Endothelial cell of umbilical vein (primary cell): ENCODE results near the gene MVB12B. TPM values are rescaled to one million over a fixed set of nuclear protein-coding genes. Genes with fewer than 3 reads are reported as not detected.

ENCODE experiments used
- BruUV-seq: library from RNA; stranded (reverse); fragments of 400-500 nt; replicated peaks from 2 replicates; lab custom pipeline; 2021; lab: Mats Ljungman, UMichigan
- CTCF ChIA-PET: fragments of 300-600, 350-600 bp; sonication (Branson Sonifier 250); formaldehyde crosslinking; loops from one replicate; lab custom pipeline; 2021; ENCODE audit warnings: antibody characterized with exemption, inconsistent platforms; lab: Charles Lee
- POLR2A ChIA-PET: fragments of 300-600, 350-600 bp; sonication (Branson Sonifier 250); formaldehyde crosslinking; loops from one replicate; lab custom pipeline; 2021; ENCODE audit warnings: antibody characterized with exemption, inconsistent platforms; lab: Charles Lee
- DNase-seq: peaks from one replicate; pipeline ENCODE4 v3.0.0-alpha.2; 2011; ENCODE audit warnings: low read depth, low spot score
- FAIRE-seq: peaks from 2 replicates; lab custom pipeline; 2011; peaks lifted over from hg19 to GRCh38; lab: Jason Lieb, UNC
- H2AFZ ChIP-seq: 2 replicates; pipeline ENCODE4 v1.6.0; 2012; ENCODE audit warnings: low read depth, low read length, control low read depth, inconsistent platforms
- H3K27ac ChIP-seq: 2 replicates; pipeline ENCODE4 v1.5.1; 2011; ENCODE audit warnings: low read depth, mild to moderate bottlenecking, control low read depth, low read length, moderate library complexity; ENCODE audit not compliant: insufficient read depth
- H3K27me3 ChIP-seq, 2 experiments: 2 replicates each; pipeline versions ENCODE4 v1.6.0 to v1.6.1; 2011; ENCODE audit warnings: low read length in 2 of 2, mixed read lengths in 1 of 2; ENCODE audit not compliant: control insufficient read depth in 2 of 2, insufficient read depth in 2 of 2
- H3K36me3 ChIP-seq, 2 experiments: 2 replicates in 1 of 2; 3 replicates in 1 of 2; pipeline ENCODE4 v1.5.1; 2011; ENCODE audit warnings: low read length in 2 of 2, mild to moderate bottlenecking in 1 of 2, moderate library complexity in 1 of 2; ENCODE audit not compliant: control insufficient read depth in 2 of 2, insufficient read depth in 2 of 2; ENCODE audit errors: extremely low read depth in 1 of 2
- H3K4me1 ChIP-seq: 3 replicates; pipeline ENCODE4 v1.5.1; 2011; ENCODE audit warnings: mild to moderate bottlenecking, low read length; ENCODE audit not compliant: control insufficient read depth, insufficient read depth; ENCODE audit errors: extremely low read depth
- H3K4me2 ChIP-seq: 2 replicates; pipeline ENCODE4 v1.6.1; 2011; ENCODE audit warnings: low read length, control low read depth, mixed read lengths; ENCODE audit not compliant: insufficient read depth
- H3K4me3 ChIP-seq, 3 experiments: fragments of 200-600 bp in 1 of 3; sonication (generic), shearing (Covaris generic) in 1 of 3; replicated peaks in 1 of 3; 2 replicates each; pipeline ENCODE4 v1.5.1; 2011 to 2016; ENCODE audit warnings: control low read depth in 3 of 3, low read length in 3 of 3, mild to moderate bottlenecking in 2 of 3, inconsistent platforms in 1 of 3, low read depth in 1 of 3, moderate library complexity in 1 of 3; ENCODE audit not compliant: insufficient read depth in 1 of 3
- H3K79me2 ChIP-seq: 2 replicates; pipeline ENCODE4 v1.6.0; 2012; ENCODE audit warnings: low read length, inconsistent platforms; ENCODE audit not compliant: control insufficient read depth, insufficient read depth
- H3K9ac ChIP-seq: replicated peaks from 2 replicates; pipeline ENCODE3; 2011; ENCODE audit warnings: low read length, control low read depth; ENCODE audit not compliant: insufficient read depth; ENCODE audit errors: extremely low read depth
- H3K9me1 ChIP-seq: replicated peaks from 3 replicates; pipeline ENCODE4 v1.6.0; 2011; ENCODE audit warnings: mild to moderate bottlenecking, low read length; ENCODE audit not compliant: control insufficient read depth, insufficient read depth; ENCODE audit errors: extremely low read depth
- H3K9me3 ChIP-seq: replicated peaks from 2 replicates; pipeline ENCODE4 v1.5.1; 2012; ENCODE audit warnings: low read length, inconsistent platforms; ENCODE audit not compliant: control insufficient read depth, insufficient read depth
- H4K20me1 ChIP-seq: replicated peaks from 2 replicates; pipeline ENCODE3; 2011; ENCODE audit warnings: mild to moderate bottlenecking, low read length; ENCODE audit not compliant: control insufficient read depth, insufficient read depth; ENCODE audit errors: extremely low read depth
- EZH2 ChIP-seq: IDR thresholded peaks from 2 replicates; pipeline ENCODE4 v1.6.1; 2012; ENCODE audit warnings: borderline replicate concordance, low read depth, mild to moderate bottlenecking, moderate library complexity, low read length, inconsistent platforms; ENCODE audit not compliant: severe bottlenecking
- FOS ChIP-seq: IDR thresholded peaks from 2 replicates; pipeline ENCODE4 v1.6.1; 2011; ENCODE audit warnings: mild to moderate bottlenecking, low read length, moderate library complexity, borderline replicate concordance; ENCODE audit not compliant: insufficient read depth
- GATA2 ChIP-seq: IDR thresholded peaks from 2 replicates; pipeline ENCODE4 v1.7.0; 2011; ENCODE audit warnings: low read depth, mild to moderate bottlenecking, moderate library complexity, mixed read lengths, low read length; ENCODE audit not compliant: insufficient read length, insufficient read depth
- JUN ChIP-seq: IDR thresholded peaks from 2 replicates; pipeline ENCODE4 v1.6.1; 2011; ENCODE audit warnings: borderline replicate concordance, low read depth; ENCODE audit not compliant: insufficient read length, insufficient read depth
- MYC ChIP-seq: IDR thresholded peaks from one replicate; pipeline ENCODE4 v1.6.1; 2011; ENCODE audit warnings: mild to moderate bottlenecking, low read depth, low read length
- POLR2A ChIP-seq: IDR thresholded peaks from 2 replicates; pipeline ENCODE4 v1.6.1; 2012; ENCODE audit warnings: low read depth, mild to moderate bottlenecking, control low read depth, low read length
- POLR2AphosphoS5 ChIP-seq: IDR thresholded peaks from 2 replicates; pipeline ENCODE4 v1.6.1; 2012; ENCODE audit warnings: low read depth, mild to moderate bottlenecking, control low read depth, low read length, moderate library complexity; ENCODE audit not compliant: insufficient read depth
- dilution Hi-C: fragments of 300-500 bp; cut with MboI; formaldehyde crosslinking; loops from one replicate; pipeline ENCODE4 v1.15.0; 2019; ENCODE audit warnings: low sequenced_read_pairs; ENCODE audit not compliant: extremely low pct_ligation_motif_present
- intact Hi-C: fragments of 100-400 bp; cut with micrococcal nuclease; formaldehyde crosslinking; loops from one replicate; pipeline ENCODE4 v1.10.0; 2022
- polyA plus RNA-seq, 4 experiments: library from polyadenylated mRNA; depleted of rRNA in 3 of 4; stranded (reverse) in 3 of 4; unstranded in 1 of 4; fragments of >200 nt; gene quantifications; 2 replicates each; pipeline versions ENCODE4 v1.2.1 to v1.2.3, GENCODE V29; 2011 to 2012; ENCODE audit warnings: missing spikeins in 1 of 4
- total RNA-seq: library from RNA; stranded (reverse); gene quantifications from 2 replicates; pipeline ENCODE4 v1.2.3, GENCODE V29; 2021
- TF ChIP-seq, protein P1 (sequence below), 2 donors: IDR thresholded peaks; 1 replicate in 1 of 2; 2 replicates in 1 of 2; pipeline ENCODE4 v1.5.1; 2011; ENCODE audit warnings: low read length in 2 of 2, mild to moderate bottlenecking in 2 of 2, moderate library complexity in 2 of 2, control low read depth in 1 of 2, inconsistent platforms in 1 of 2, low read depth in 1 of 2; ENCODE audit not compliant: insufficient read depth in 1 of 2; ENCODE audit errors: extremely low read depth in 1 of 2
- TF ChIP-seq, protein P2 (sequence below): IDR thresholded peaks from 2 replicates; pipeline ENCODE4 v1.6.1; 2011; ENCODE audit not compliant: insufficient read depth, insufficient read length

MVB12B gene
- total and polyA plus RNA-seq, 2 donors (not counting 3 experiments of a cell fraction or from before 2014, with no cell fraction given), result 6.6 to 17.3 TPM

DNA sequence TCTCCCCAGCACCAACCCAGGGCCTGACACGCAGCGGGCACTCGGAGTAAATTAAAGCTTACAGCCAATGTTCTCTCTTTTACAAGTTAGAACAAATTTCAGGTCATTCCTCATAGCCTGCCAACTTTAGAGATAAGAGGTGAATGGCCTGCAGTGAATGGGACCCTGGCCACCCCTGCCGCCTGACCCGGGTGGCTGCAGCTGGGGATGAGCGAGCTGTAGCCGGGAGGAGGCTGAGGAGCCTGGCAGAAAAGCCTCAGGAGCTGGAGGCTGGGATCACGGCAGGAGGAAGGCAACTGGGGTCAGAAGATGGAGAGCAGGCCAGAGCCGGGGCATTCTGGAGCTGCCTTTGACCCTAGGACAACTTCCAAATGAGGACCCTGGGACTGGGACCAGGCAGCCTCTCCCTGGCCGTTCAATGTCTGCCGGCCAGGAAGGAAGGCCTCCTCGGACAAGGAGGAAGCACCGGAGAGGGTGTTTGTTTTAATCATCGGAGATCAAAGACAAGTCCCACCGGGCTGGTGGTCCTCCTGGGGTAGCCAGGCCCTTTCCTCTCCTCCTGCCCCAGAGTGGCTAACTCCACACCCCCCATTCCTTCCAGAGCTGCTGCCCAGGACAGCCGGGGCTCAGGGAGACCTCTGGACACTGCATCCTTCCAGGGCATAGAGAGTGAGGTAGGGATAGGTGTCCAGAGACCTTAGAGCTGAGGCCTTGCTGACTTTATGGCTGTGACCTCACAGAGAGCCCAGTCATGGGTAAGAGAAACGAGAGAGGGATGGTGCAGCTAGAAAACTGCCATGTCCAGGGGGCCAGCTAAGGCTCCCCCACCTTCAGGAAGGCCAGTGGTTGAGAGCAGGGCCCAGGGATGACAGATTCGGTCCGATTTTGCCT lies 199.8 kb downstream of the MVB12B start:
- intact Hi-C loops, result no loop called here
- DNase-seq (no peak), FAIRE-seq (no peak)
- no peak overlapping the region for H2AFZ ChIP-seq
- dilution Hi-C loops, result no loop called here
- TF ChIP-seq, protein P1, sequence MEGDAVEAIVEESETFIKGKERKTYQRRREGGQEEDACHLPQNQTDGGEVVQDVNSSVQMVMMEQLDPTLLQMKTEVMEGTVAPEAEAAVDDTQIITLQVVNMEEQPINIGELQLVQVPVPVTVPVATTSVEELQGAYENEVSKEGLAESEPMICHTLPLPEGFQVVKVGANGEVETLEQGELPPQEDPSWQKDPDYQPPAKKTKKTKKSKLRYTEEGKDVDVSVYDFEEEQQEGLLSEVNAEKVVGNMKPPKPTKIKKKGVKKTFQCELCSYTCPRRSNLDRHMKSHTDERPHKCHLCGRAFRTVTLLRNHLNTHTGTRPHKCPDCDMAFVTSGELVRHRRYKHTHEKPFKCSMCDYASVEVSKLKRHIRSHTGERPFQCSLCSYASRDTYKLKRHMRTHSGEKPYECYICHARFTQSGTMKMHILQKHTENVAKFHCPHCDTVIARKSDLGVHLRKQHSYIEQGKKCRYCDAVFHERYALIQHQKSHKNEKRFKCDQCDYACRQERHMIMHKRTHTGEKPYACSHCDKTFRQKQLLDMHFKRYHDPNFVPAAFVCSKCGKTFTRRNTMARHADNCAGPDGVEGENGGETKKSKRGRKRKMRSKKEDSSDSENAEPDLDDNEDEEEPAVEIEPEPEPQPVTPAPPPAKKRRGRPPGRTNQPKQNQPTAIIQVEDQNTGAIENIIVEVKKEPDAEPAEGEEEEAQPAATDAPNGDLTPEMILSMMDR (IDR thresholded peaks at IDR 0.05; ENCODE audit: extremely low read depth in 1 of 2, insufficient read depth in 1 of 2, low read depth in 1 of 2, low read length in 2 of 2), result no peak
- no peak for TF ChIP-seq POLR2AphosphoS5
- TF ChIP-seq, protein P2, sequence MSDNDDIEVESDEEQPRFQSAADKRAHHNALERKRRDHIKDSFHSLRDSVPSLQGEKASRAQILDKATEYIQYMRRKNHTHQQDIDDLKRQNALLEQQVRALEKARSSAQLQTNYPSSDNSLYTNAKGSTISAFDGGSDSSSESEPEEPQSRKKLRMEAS, result no peak
- TF ChIP-seq JUN, result no peak
- TF ChIP-seq POLR2A, result no peak
- TF ChIP-seq EZH2, result no peak
- no peak for TF ChIP-seq MYC
- TF ChIP-seq GATA2, result no peak
- no peak for TF ChIP-seq FOS
- no peak overlapping the region for H3K27ac ChIP-seq
- ChIA-PET POLR2A (no interaction called here), CTCF (interaction anchor here (0.9 to 1.9 kb wide), 4 partner anchors 9 to 55 kb away, joined by 3 to 6 read pairs (median 4); no protein-coding TSS in a partner anchor)
- no TSS peak for BruUV-seq
- H3K36me3 ChIP-seq, result no peaks in the 10 kb centered on the region
- H3K79me2 ChIP-seq, result no peaks in the 10 kb centered on the region
- H3K4me1 ChIP-seq, result no peaks in the 10 kb centered on the region
- H3K9me1 ChIP-seq, result no peaks in the 10 kb centered on the region
- H3K9me3 ChIP-seq, result no peaks in the 10 kb centered on the region
- H3K4me3 ChIP-seq, result no peak overlapping the region
- H3K9ac ChIP-seq, result no peak overlapping the region
- H3K4me2 ChIP-seq, result no peak overlapping the region
- no peaks in the 10 kb centered on the region for H4K20me1 ChIP-seq
- H3K27me3 ChIP-seq, result peaks cover 10 to 14% of the 10 kb centered on the region in 2 experiments
